OCI-LY7 (cell line): ENCODE results near the gene FIGN.

ENCODE experiments used
- EZH2phosphoT487 ChIP-seq: fragments of 200-600 bp; sonication (generic); IDR thresholded peaks from 2 replicates; pipeline ENCODE4 v1.6.1; 2018; ENCODE audit warnings: low read depth, borderline replicate concordance, mild to moderate bottlenecking, mixed run types, antibody characterized with exemption, low read length, moderate library complexity, mixed read lengths
- TF ChIP-seq, protein P1 (sequence below): fragments of 200-600 bp; sonication (generic); conservative IDR thresholded peaks from 2 replicates; pipeline ENCODE4 v1.5.1; 2014; ENCODE audit warnings: mild to moderate bottlenecking, antibody characterized with exemption, low read length, moderate library complexity, mixed read lengths

DNA sequence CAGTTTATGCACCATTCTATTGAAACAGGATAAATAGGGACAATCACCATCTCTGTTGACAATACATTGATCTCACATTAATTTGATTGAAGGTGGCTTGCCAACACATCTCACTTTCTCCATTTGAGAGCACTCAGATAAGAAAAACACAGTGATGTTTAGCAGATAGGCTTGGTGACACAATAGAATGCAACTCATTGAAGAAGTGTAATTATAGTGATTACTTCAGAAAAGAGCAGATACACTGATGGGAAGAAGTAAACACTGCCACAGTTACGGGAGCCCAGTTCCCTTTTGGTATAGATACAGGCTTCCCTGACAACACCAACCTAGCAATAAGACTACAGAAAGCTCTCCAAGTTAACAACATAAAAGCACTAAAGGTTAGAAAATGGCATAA lies 89.1 kb downstream of the FIGN start:
- TF ChIP-seq, protein P1, sequence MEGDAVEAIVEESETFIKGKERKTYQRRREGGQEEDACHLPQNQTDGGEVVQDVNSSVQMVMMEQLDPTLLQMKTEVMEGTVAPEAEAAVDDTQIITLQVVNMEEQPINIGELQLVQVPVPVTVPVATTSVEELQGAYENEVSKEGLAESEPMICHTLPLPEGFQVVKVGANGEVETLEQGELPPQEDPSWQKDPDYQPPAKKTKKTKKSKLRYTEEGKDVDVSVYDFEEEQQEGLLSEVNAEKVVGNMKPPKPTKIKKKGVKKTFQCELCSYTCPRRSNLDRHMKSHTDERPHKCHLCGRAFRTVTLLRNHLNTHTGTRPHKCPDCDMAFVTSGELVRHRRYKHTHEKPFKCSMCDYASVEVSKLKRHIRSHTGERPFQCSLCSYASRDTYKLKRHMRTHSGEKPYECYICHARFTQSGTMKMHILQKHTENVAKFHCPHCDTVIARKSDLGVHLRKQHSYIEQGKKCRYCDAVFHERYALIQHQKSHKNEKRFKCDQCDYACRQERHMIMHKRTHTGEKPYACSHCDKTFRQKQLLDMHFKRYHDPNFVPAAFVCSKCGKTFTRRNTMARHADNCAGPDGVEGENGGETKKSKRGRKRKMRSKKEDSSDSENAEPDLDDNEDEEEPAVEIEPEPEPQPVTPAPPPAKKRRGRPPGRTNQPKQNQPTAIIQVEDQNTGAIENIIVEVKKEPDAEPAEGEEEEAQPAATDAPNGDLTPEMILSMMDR, result no peak
- TF ChIP-seq EZH2phosphoT487, result no peak
